K562 (cell line): Measurements from ENCODE around the gene RASL10B. TPM values are rescaled to one million over a fixed set of nuclear protein-coding genes. Genes with fewer than 3 reads are reported as not detected.

ENCODE experiments used
- ATAC-seq: fragments of 200-7000 bp; cut with Tn5 transposase; 3 replicates; pipeline ENCODE4 v1.9.1; 2020; ENCODE audit warnings: moderate library complexity
- BruUV-seq: library from RNA; stranded (reverse); fragments of 400-500 nt; replicated peaks from 2 replicates; lab custom pipeline; 2021; lab: Mats Ljungman, UMichigan
- CTCF ChIA-PET: fragments of 300-600 bp; formaldehyde crosslinking; extraction: SDS; loops from one replicate; lab custom pipeline; 2021; ENCODE audit warnings: low intra/inter-chr PET ratio; lab: Yijun Ruan, JAX
- POLR2A ChIA-PET: fragments of 300-600, 350-650 bp; sonication (Branson Sonifier 250); formaldehyde crosslinking; extraction: SDS; loops from one replicate; lab custom pipeline; 2021; ENCODE audit warnings: antibody characterized with exemption, inconsistent platforms; lab: Yijun Ruan, JAX
- DNase-seq, 4 experiments: peaks; one replicate each; pipeline versions ENCODE4 v3.0.0 to v3.0.0-alpha.2; 2011 to 2018; ENCODE audit warnings: low spot score in 3 of 4, mixed read lengths in 3 of 4; ENCODE audit errors: extremely low read depth in 1 of 4
- FAIRE-seq: peaks from 2 replicates; lab custom pipeline; 2011; peaks lifted over from hg19 to GRCh38; lab: Jason Lieb, UNC
- H2AFZ ChIP-seq: 2 replicates; pipeline ENCODE4 v1.6.0; 2011; ENCODE audit warnings: low read depth, low read length, control low read depth, inconsistent platforms
- H3K27ac ChIP-seq: fragments of 200-600 bp; 3 replicates; pipeline ENCODE4 v1.8.0; 2011; ENCODE audit warnings: low read depth, mild to moderate bottlenecking, control low read depth, inconsistent platforms, low read length, moderate library complexity, mixed read lengths; ENCODE audit errors: extremely low read depth
- H3K27me3 ChIP-seq, 2 experiments: fragments of 300-600 bp in 1 of 2; 2 replicates in 1 of 2; 3 replicates in 1 of 2; pipeline versions ENCODE4 v1.6.0 to v1.8.0; 2011; ENCODE audit warnings: inconsistent platforms in 2 of 2, low read length in 2 of 2, mild to moderate bottlenecking in 1 of 2, mixed read lengths in 1 of 2, moderate library complexity in 1 of 2; ENCODE audit not compliant: control insufficient read depth in 2 of 2, insufficient read depth in 2 of 2
- H3K36me3 ChIP-seq: fragments of 300-600 bp; 3 replicates; pipeline ENCODE4 v1.8.0; 2011; ENCODE audit warnings: mild to moderate bottlenecking, low read length, inconsistent platforms; ENCODE audit not compliant: control insufficient read depth, insufficient read depth
- H3K4me1 ChIP-seq, 2 experiments: fragments of 200-600 bp in 1 of 2; replicated peaks in 1 of 2; 2 replicates in 1 of 2; 3 replicates in 1 of 2; pipeline versions ENCODE4 v1.5.1 to v1.8.0; 2011; ENCODE audit warnings: inconsistent platforms in 2 of 2, low read length in 2 of 2, mild to moderate bottlenecking in 1 of 2, mixed read lengths in 1 of 2, moderate library complexity in 1 of 2; ENCODE audit not compliant: control insufficient read depth in 2 of 2, insufficient read depth in 2 of 2
- H3K4me2 ChIP-seq: 2 replicates; pipeline ENCODE4 v1.6.1; 2011; ENCODE audit warnings: low read length, control low read depth, inconsistent platforms, mixed read lengths; ENCODE audit not compliant: insufficient read depth
- H3K4me3 ChIP-seq: fragments of 200-600 bp; sonication (generic), shearing (Covaris generic); 2 replicates; pipeline ENCODE4 v1.5.1; 2016; ENCODE audit warnings: control low read depth, inconsistent platforms
- H3K79me2 ChIP-seq: fragments of 200-600 bp; 3 replicates; pipeline ENCODE4 v1.8.0; 2011; ENCODE audit warnings: low read length, inconsistent platforms; ENCODE audit not compliant: control insufficient read depth, insufficient read depth
- H3K9ac ChIP-seq, 2 experiments: 2 replicates each; pipeline versions ENCODE4 v1.6.0 to v1.6.1; 2011; ENCODE audit warnings: low read depth in 2 of 2, low read length in 2 of 2, control low read depth in 1 of 2, inconsistent platforms in 1 of 2, mild to moderate bottlenecking in 1 of 2, mixed read lengths in 1 of 2; ENCODE audit not compliant: insufficient read depth in 1 of 2
- H3K9me1 ChIP-seq: one replicate; pipeline ENCODE4 v1.6.0; 2011; ENCODE audit warnings: inconsistent platforms, mild to moderate bottlenecking, low read length, moderate library complexity; ENCODE audit not compliant: control insufficient read depth, insufficient read depth
- H3K9me3 ChIP-seq: replicated peaks from 2 replicates; pipeline ENCODE4 v1.5.1; 2011; ENCODE audit warnings: low read depth, low read length, inconsistent platforms; ENCODE audit not compliant: control insufficient read depth, insufficient read depth
- H4K20me1 ChIP-seq: replicated peaks from 2 replicates; pipeline ENCODE4 v1.6.1; 2011; ENCODE audit warnings: low read length, inconsistent platforms, mixed read lengths; ENCODE audit not compliant: control insufficient read depth, insufficient read depth
- ATF7 ChIP-seq: fragments of 450-650 bp; IDR thresholded peaks from 2 replicates; pipeline ENCODE4 v1.7.1; 2014; ENCODE audit warnings: mild to moderate bottlenecking, moderate library complexity
- BCOR ChIP-seq: fragments of 450-650 bp; IDR thresholded peaks from 2 replicates; pipeline ENCODE4 v1.6.1; 2016
- FOSL1 ChIP-seq: fragments of 200-800 bp; sonication (Bioruptor generic); conservative IDR thresholded peaks from 2 replicates; pipeline ENCODE4 v1.6.1; 2016; ENCODE audit warnings: missing genetic modification characterization, missing compliant biosample characterization
- FOXP1 ChIP-seq: sonication (generic); formaldehyde crosslinking; IDR thresholded peaks from 2 replicates; pipeline ENCODE4 v1.8.0; 2022; ENCODE audit warnings: mild to moderate bottlenecking, missing genetic modification reagents
- JUND ChIP-seq, 2 experiments: IDR thresholded peaks; 2 replicates in 1 of 2; 3 replicates in 1 of 2; pipeline ENCODE4 v1.6.1; 2011; ENCODE audit warnings: borderline replicate concordance in 2 of 2, low read depth in 2 of 2, low read length in 2 of 2, improper control_type of control experiment in 1 of 2, missing biosample characterization in 1 of 2, missing genetic modification characterization in 1 of 2, missing genetic modification reagents in 1 of 2
- KDM1A ChIP-seq, 2 experiments: fragments of 450-650 bp; IDR thresholded peaks; 2 replicates each; pipeline ENCODE4 v1.6.1; 2016; ENCODE audit warnings: mild to moderate bottlenecking in 2 of 2
- ZNF133 ChIP-seq: fragments of 250-450 bp; sonication (Bioruptor Pico); IDR thresholded peaks from 2 replicates; pipeline ENCODE4 v1.4.0; 2020; ENCODE audit warnings: mild to moderate bottlenecking
- ZNF77 ChIP-seq: fragments of 250-450 bp; sonication (Bioruptor Pico); IDR thresholded peaks from 2 replicates; pipeline ENCODE4 v1.5.0; 2020
- WGBS: fragments of 100-300 bp; shearing (Covaris generic); methylation state at CpG from one replicate; pipeline ENCODE4 v1.1.6; 2016; ENCODE audit warnings: low coverage, mixed read lengths; ENCODE audit not compliant: insufficient coverage; ENCODE audit errors: missing lambda C conversion rate; 5-methylcytosine and 5-hydroxymethylcytosine counted together
- in situ Hi-C: fragments of 300-500 bp; cut with MboI; formaldehyde crosslinking; loops from 4 replicates; pipeline ENCODE4 v1.15.0; 2018; ENCODE audit warnings: inconsistent platforms, mixed read lengths
- intact Hi-C: fragments of 100-400 bp; cut with micrococcal nuclease; formaldehyde crosslinking; loops from 2 replicates; pipeline ENCODE4 v1.14.2; 2022
- polyA plus RNA-seq, 8 experiments: library from polyadenylated mRNA; depleted of rRNA in 4 of 8; stranded (reverse) in 5 of 8; unstranded in 3 of 8; fragments of >200 nt; fragmentation: Nextera tagmentation in 2 of 8; fragmentation: Illumina TruSeq in 1 of 8; extraction: Ambion mirVana in 2 of 8; extraction: Trizol in 1 of 8; gene quantifications; 2 replicates each; pipeline versions ENCODE4 v1.2.1 to v1.2.3, GENCODE V29; 2011 to 2014; ENCODE audit warnings: inconsistent platforms in 1 of 8, missing spikeins in 1 of 8
- total RNA-seq, 7 experiments: library from RNA; depleted of rRNA in 6 of 7; stranded (reverse); fragments of >200 nt in 6 of 7; fragmentation: Illumina TruSeq in 2 of 7; extraction: Trizol in 2 of 7; gene quantifications; 2 replicates each; pipeline versions ENCODE4 v1.2.1 to v1.2.3, GENCODE V29; 2011 to 2021; ENCODE audit warnings: low replicate concordance in 1 of 7
- TF ChIP-seq, protein P1 (sequence below): fragments of 250-450 bp; sonication (Bioruptor Pico); IDR thresholded peaks from 2 replicates; pipeline ENCODE4 v1.4.0; 2020; ENCODE audit warnings: mild to moderate bottlenecking, moderate library complexity, borderline replicate concordance
- TF ChIP-seq, protein P2 (sequence below): sonication (generic); formaldehyde crosslinking; IDR thresholded peaks from 2 replicates; pipeline ENCODE4 v1.8.0; 2022; ENCODE audit warnings: mild to moderate bottlenecking, missing genetic modification reagents
- TF ChIP-seq, protein P3 (sequence below): fragments of 250-450 bp; sonication (Bioruptor Pico); IDR thresholded peaks from 2 replicates; pipeline ENCODE4 v1.8.0; 2021; ENCODE audit warnings: mild to moderate bottlenecking, moderate library complexity
- TF ChIP-seq, protein P4 (sequence below): fragments of 450-650 bp; IDR thresholded peaks from 2 replicates; pipeline ENCODE4 v1.6.1; 2014; ENCODE audit warnings: low read depth, mild to moderate bottlenecking, moderate library complexity, borderline replicate concordance
- TF ChIP-seq, protein P5 (sequence below), 2 experiments: fragments of 450-650 bp in 1 of 2; sonication (generic) in 1 of 2; formaldehyde crosslinking; conservative IDR thresholded peaks; 2 replicates each; pipeline versions ENCODE4 v1.4.0 to v1.8.1; 2020 to 2022; ENCODE audit warnings: mild to moderate bottlenecking in 1 of 2, missing genetic modification reagents in 1 of 2

The RASL10B gene
- total and polyA plus RNA-seq, 9 of the 15 experiments (the other 6 are each of a cell fraction or from before 2014, with no cell fraction given) = 0.04 to 0.31 (median 0.14) TPM; not detected in 2

DNA sequence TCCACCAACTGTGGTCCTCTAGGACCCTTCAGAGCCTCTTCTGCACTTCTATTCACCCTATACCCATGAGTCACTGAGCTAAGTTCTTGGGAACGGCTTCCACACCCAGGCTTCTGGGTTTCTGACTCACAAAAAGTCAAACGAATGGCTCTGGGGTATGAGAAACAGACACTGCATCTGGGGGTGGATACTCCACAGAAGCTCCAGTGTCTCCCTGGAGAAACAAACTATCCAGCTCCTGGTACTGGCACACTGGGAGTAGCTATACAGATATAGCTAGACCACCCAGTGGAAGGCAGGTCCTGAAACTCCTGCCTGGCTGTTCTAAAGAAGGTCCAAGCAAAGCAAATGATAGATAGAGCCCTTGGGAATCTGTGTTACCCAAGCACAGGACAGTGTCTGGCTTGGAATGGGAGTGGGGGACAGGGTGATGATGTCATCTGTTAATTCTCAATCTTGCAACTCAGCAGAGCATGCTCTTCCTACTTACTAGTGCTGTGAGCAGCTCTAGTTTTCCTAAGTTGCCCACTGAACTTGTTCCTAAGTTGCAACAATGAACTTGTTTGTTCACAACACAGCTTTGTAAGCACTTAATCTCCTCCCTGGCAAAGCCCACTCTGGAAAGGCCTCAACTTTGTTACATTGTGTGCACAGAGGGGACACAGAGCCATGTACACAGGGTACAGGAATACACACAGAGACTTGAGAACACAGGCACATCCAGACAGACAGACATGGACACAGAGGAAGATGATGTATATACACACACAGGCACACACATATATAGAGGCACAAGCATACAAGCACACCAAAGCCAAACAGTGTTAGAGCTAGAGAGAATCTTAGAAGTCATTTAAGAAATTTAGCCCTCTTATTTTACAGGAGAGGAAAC lies 57.3 kb downstream of the RASL10B start:
- BruUV-seq = no TSS peak
- H3K36me3 ChIP-seq = no peaks in the 10 kb centered on the region
- DNase-seq (peak in 1 of 4 experiments; percentile 8), ATAC-seq (no peak), FAIRE-seq (no peak)
- no peaks in the 10 kb centered on the region for H3K79me2 ChIP-seq
- H3K9ac ChIP-seq = no peak overlapping the region
- H3K4me1 ChIP-seq = no peaks in the 10 kb centered on the region; a peak in 2 of 5 replicates
- H2AFZ ChIP-seq = no peak overlapping the region
- peaks cover 33 to 48% of the 10 kb centered on the region in 2 experiments; a peak in 4 of 5 replicates for H3K27me3 ChIP-seq
- ChIA-PET POLR2A (interaction anchor here (0.5 to 0.6 kb wide), 3 partner anchors 15 to 188 kb away, joined by 3 read pairs; no protein-coding TSS in a partner anchor), CTCF (no interaction called here)
- no peaks in the 10 kb centered on the region for H3K9me3 ChIP-seq
- 0% methylated on average over 2 of the region's 2 CpGs for WGBS
- in situ Hi-C loops (no loop called here), intact Hi-C loops (no loop called here)
- no peak overlapping the region for H3K27ac ChIP-seq
- no peaks in the 10 kb centered on the region for H3K9me1 ChIP-seq
- no peak overlapping the region for H3K4me2 ChIP-seq
- H3K4me3 ChIP-seq = no peak overlapping the region
- no peaks in the 10 kb centered on the region for H4K20me1 ChIP-seq
- TF ChIP-seq ZNF77 (CRISPR knock-in tag) (no peak), ZNF133 (CRISPR knock-in tag) (no peak), JUND (IDR thresholded peaks at IDR 0.05; ENCODE audit: borderline replicate concordance, low read depth, low read length) (peak; percentile 35; the same call in 1 of the 2 replicates), JUND (tag; IDR thresholded peaks at IDR 0.05; ENCODE audit: borderline replicate concordance, low read depth, low read length) (peak; percentile 42; the same call in 1 of the 3 replicates), FOXP1 (CRISPR knock-in tag) (no peak), ATF7 (peak; percentile 69; the same call in 1 of the 2 replicates), BCOR (no peak), KDM1A (IDR thresholded peaks at IDR 0.05) (0 out of 4 replicates have a peak, but pooled peaks of 1 of the 2 experiments have one; percentile 23), FOSL1 (tag) (peak; percentile 34; the same call in 1 of the 2 replicates)
- TF ChIP-seq, protein P1, sequence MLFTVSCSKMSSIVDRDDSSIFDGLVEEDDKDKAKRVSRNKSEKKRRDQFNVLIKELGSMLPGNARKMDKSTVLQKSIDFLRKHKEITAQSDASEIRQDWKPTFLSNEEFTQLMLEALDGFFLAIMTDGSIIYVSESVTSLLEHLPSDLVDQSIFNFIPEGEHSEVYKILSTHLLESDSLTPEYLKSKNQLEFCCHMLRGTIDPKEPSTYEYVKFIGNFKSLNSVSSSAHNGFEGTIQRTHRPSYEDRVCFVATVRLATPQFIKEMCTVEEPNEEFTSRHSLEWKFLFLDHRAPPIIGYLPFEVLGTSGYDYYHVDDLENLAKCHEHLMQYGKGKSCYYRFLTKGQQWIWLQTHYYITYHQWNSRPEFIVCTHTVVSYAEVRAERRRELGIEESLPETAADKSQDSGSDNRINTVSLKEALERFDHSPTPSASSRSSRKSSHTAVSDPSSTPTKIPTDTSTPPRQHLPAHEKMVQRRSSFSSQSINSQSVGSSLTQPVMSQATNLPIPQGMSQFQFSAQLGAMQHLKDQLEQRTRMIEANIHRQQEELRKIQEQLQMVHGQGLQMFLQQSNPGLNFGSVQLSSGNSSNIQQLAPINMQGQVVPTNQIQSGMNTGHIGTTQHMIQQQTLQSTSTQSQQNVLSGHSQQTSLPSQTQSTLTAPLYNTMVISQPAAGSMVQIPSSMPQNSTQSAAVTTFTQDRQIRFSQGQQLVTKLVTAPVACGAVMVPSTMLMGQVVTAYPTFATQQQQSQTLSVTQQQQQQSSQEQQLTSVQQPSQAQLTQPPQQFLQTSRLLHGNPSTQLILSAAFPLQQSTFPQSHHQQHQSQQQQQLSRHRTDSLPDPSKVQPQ (CRISPR knock-in tag) = no peak
- TF ChIP-seq, protein P2, sequence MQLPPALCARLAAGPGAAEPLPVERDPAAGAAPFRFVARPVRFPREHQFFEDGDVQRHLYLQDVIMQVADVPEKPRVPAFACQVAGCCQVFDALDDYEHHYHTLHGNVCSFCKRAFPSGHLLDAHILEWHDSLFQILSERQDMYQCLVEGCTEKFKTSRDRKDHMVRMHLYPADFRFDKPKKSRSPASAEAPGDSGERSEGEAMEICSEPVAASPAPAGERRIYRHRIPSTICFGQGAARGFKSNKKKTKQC = no peak
- TF ChIP-seq, protein P3, sequence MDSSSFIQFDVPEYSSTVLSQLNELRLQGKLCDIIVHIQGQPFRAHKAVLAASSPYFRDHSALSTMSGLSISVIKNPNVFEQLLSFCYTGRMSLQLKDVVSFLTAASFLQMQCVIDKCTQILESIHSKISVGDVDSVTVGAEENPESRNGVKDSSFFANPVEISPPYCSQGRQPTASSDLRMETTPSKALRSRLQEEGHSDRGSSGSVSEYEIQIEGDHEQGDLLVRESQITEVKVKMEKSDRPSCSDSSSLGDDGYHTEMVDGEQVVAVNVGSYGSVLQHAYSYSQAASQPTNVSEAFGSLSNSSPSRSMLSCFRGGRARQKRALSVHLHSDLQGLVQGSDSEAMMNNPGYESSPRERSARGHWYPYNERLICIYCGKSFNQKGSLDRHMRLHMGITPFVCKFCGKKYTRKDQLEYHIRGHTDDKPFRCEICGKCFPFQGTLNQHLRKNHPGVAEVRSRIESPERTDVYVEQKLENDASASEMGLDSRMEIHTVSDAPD (CRISPR knock-in tag) = no peak
- TF ChIP-seq, protein P4, sequence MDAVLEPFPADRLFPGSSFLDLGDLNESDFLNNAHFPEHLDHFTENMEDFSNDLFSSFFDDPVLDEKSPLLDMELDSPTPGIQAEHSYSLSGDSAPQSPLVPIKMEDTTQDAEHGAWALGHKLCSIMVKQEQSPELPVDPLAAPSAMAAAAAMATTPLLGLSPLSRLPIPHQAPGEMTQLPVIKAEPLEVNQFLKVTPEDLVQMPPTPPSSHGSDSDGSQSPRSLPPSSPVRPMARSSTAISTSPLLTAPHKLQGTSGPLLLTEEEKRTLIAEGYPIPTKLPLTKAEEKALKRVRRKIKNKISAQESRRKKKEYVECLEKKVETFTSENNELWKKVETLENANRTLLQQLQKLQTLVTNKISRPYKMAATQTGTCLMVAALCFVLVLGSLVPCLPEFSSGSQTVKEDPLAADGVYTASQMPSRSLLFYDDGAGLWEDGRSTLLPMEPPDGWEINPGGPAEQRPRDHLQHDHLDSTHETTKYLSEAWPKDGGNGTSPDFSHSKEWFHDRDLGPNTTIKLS = no peak
- TF ChIP-seq, protein P5, sequence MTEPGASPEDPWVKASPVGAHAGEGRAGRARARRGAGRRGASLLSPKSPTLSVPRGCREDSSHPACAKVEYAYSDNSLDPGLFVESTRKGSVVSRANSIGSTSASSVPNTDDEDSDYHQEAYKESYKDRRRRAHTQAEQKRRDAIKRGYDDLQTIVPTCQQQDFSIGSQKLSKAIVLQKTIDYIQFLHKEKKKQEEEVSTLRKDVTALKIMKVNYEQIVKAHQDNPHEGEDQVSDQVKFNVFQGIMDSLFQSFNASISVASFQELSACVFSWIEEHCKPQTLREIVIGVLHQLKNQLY (CRISPR knock-in tag; conservative IDR thresholded peaks at IDR 0.05) = no peak
